Neural progenitor cell (in vitro differentiated cells): ENCODE measurements around the gene COPS2.

Experiments
- CTCF ChIP-seq: fragments of 200-600 bp; sonication (generic); IDR thresholded peaks from 2 replicates; pipeline ENCODE4 v1.5.1; 2017; ENCODE audit warnings: antibody characterized with exemption, mild to moderate bottlenecking
- EZH2 ChIP-seq: fragments of 200-600 bp; sonication (generic); IDR thresholded peaks from 2 replicates; pipeline ENCODE4 v1.6.1; 2017; ENCODE audit warnings: antibody characterized with exemption, mild to moderate bottlenecking, moderate library complexity
- EZH2phosphoT487 ChIP-seq: fragments of 200-600 bp; sonication (generic); IDR thresholded peaks from 2 replicates; pipeline ENCODE4 v1.6.1; 2017; ENCODE audit warnings: antibody characterized with exemption

- TF ChIP-seq CTCF (no peak), EZH2phosphoT487 (no peak), EZH2 (no peak)
These were observed 61.9 kb downstream of the COPS2 start for GRCh38 chr15:49093252-49094105.
